Measurements from ENCODE around the gene POTEC.
"Not testable (repeated sequence)": the region's sequence is repeated elsewhere in the genome, so short reads cannot be mapped to it uniquely, and the experiment has no call there.

Gene POTEC

GRCh38 chr18:14473250-14474006, 70.0 kb downstream of the POTEC start:
- H3K4me1 Mint-ChIP-seq, CTCF ChIA-PET, H3K27ac Mint-ChIP-seq, DNase-seq, H3K27me3 Mint-ChIP-seq, H3K36me3 Mint-ChIP-seq, H3K4me3 Mint-ChIP-seq, H3K9me3 Mint-ChIP-seq: not testable (repeated sequence)

- H3K27me3 Mint-ChIP-seq, DNase-seq, H3K4me3 Mint-ChIP-seq, CTCF ChIA-PET, H3K9me3 Mint-ChIP-seq, H3K27ac Mint-ChIP-seq, H3K36me3 Mint-ChIP-seq, H3K4me1 Mint-ChIP-seq: not testable (repeated sequence)
Observed at GRCh38 chr18:14471286-14471685, 72.1 kb downstream of the POTEC start.

GRCh38 chr18:14470446-14470845, 73.0 kb downstream of the POTEC start:
- H3K4me1 Mint-ChIP-seq, H3K36me3 Mint-ChIP-seq, H3K4me3 Mint-ChIP-seq, H3K9me3 Mint-ChIP-seq, DNase-seq, CTCF ChIA-PET, H3K27ac Mint-ChIP-seq, H3K27me3 Mint-ChIP-seq: not testable (repeated sequence)

GRCh38 chr18:14470046-14470445, 73.4 kb downstream of the POTEC start:
- H3K4me1 Mint-ChIP-seq, CTCF ChIA-PET, H3K4me3 Mint-ChIP-seq, DNase-seq, H3K27me3 Mint-ChIP-seq, H3K27ac Mint-ChIP-seq, H3K9me3 Mint-ChIP-seq, H3K36me3 Mint-ChIP-seq: not testable (repeated sequence)

GRCh38 chr18:14465989-14466388, 77.4 kb downstream of the POTEC start:
- H3K4me1 Mint-ChIP-seq, H3K36me3 Mint-ChIP-seq, H3K27me3 Mint-ChIP-seq, H3K27ac Mint-ChIP-seq, H3K4me3 Mint-ChIP-seq, DNase-seq, CTCF ChIA-PET, H3K9me3 Mint-ChIP-seq: not testable (repeated sequence)

Measured in activated naive CD4-positive, alpha-beta T cell treated with anti-CD3 and anti-CD28 coated beads, Interleukin-2, amount 10 ng/mL, durations not matched to agents 7 days and 5 days (primary cell).